ENCODE results near the gene RANBP2. TPM values are rescaled to one million over a fixed set of nuclear protein-coding genes. Genes with fewer than 3 reads are reported as not detected.

Gene RANBP2
- polyA plus RNA-seq, 1 donor from 2014 or later: 38.8 TPM

DNA sequence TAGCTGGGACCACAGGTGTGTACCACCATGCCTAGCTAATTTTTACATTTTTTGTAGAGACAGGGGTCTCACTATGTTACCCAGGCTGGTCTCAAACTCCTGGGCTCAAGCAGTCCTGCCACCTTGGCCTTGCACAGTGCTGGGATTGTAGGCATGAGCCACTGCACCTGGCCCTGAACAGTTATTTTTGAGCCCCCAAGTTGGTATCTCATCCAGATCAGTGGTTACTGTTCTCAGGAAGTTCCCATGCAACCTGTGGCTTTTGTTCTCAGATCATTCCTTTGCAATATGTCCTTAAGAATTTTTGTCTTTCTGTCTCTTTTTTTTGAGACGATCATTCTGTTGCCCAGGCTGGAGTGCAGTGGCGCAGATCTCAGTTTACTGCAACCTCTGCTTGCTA, 59.6 kb downstream of the RANBP2 start:
- H3K79me2 ChIP-seq (replicated peaks; ENCODE audit: insufficient read depth, low read length): no peaks in the 10 kb centered on the region
- H3K27ac ChIP-seq (ENCODE audit: low read length): no peak overlapping the region
- no peak overlapping the region for H3K4me3 ChIP-seq (ENCODE audit: low read length)
- no peak overlapping the region for H2AFZ ChIP-seq (ENCODE audit: low read depth, low read length)
- no peaks in the 10 kb centered on the region for H4K20me1 ChIP-seq (ENCODE audit: insufficient read depth)
- no peak overlapping the region for H3K9ac ChIP-seq (ENCODE audit: low read length)
- TF ChIP-seq RAD21 (conservative IDR thresholded peaks at IDR 0.05): no peak
- TF ChIP-seq MXI1 (conservative IDR thresholded peaks at IDR 0.05; ENCODE audit: poor library complexity, severe bottlenecking): no peak
- no peak for TF ChIP-seq EP300 (conservative IDR thresholded peaks at IDR 0.05; ENCODE audit: poor library complexity, severe bottlenecking)
- no peak for TF ChIP-seq POLR2AphosphoS5 (IDR thresholded peaks at IDR 0.05)
- no peak for TF ChIP-seq EZH2 (IDR thresholded peaks at IDR 0.05; ENCODE audit: borderline replicate concordance, insufficient read depth, low read length, poor library complexity, severe bottlenecking)
- TF ChIP-seq TAF1 (IDR thresholded peaks at IDR 0.05; ENCODE audit: low read depth): no peak
- TF ChIP-seq, protein P1, sequence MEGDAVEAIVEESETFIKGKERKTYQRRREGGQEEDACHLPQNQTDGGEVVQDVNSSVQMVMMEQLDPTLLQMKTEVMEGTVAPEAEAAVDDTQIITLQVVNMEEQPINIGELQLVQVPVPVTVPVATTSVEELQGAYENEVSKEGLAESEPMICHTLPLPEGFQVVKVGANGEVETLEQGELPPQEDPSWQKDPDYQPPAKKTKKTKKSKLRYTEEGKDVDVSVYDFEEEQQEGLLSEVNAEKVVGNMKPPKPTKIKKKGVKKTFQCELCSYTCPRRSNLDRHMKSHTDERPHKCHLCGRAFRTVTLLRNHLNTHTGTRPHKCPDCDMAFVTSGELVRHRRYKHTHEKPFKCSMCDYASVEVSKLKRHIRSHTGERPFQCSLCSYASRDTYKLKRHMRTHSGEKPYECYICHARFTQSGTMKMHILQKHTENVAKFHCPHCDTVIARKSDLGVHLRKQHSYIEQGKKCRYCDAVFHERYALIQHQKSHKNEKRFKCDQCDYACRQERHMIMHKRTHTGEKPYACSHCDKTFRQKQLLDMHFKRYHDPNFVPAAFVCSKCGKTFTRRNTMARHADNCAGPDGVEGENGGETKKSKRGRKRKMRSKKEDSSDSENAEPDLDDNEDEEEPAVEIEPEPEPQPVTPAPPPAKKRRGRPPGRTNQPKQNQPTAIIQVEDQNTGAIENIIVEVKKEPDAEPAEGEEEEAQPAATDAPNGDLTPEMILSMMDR (IDR thresholded peaks at IDR 0.05; ENCODE audit: poor library complexity, severe bottlenecking): no peak
- no peak for TF ChIP-seq SMC3 (conservative IDR thresholded peaks at IDR 0.05; ENCODE audit: poor library complexity)
- TF ChIP-seq, protein P2, sequence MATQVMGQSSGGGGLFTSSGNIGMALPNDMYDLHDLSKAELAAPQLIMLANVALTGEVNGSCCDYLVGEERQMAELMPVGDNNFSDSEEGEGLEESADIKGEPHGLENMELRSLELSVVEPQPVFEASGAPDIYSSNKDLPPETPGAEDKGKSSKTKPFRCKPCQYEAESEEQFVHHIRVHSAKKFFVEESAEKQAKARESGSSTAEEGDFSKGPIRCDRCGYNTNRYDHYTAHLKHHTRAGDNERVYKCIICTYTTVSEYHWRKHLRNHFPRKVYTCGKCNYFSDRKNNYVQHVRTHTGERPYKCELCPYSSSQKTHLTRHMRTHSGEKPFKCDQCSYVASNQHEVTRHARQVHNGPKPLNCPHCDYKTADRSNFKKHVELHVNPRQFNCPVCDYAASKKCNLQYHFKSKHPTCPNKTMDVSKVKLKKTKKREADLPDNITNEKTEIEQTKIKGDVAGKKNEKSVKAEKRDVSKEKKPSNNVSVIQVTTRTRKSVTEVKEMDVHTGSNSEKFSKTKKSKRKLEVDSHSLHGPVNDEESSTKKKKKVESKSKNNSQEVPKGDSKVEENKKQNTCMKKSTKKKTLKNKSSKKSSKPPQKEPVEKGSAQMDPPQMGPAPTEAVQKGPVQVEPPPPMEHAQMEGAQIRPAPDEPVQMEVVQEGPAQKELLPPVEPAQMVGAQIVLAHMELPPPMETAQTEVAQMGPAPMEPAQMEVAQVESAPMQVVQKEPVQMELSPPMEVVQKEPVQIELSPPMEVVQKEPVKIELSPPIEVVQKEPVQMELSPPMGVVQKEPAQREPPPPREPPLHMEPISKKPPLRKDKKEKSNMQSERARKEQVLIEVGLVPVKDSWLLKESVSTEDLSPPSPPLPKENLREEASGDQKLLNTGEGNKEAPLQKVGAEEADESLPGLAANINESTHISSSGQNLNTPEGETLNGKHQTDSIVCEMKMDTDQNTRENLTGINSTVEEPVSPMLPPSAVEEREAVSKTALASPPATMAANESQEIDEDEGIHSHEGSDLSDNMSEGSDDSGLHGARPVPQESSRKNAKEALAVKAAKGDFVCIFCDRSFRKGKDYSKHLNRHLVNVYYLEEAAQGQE (IDR thresholded peaks at IDR 0.05; ENCODE audit: borderline replicate concordance): no peak
- no peaks in the 10 kb centered on the region for H3K27me3 ChIP-seq (ENCODE audit: insufficient read depth, low read depth, low read length)
- H3K36me3 ChIP-seq (ENCODE audit: insufficient read depth, low read length): no peaks in the 10 kb centered on the region
- no peaks in the 10 kb centered on the region for H3F3A ChIP-seq (ENCODE audit: insufficient read depth, low read length, poor library complexity, severe bottlenecking)
- no peaks in the 10 kb centered on the region for H3K9me3 ChIP-seq (ENCODE audit: low read length)
- H3K9me2 ChIP-seq (ENCODE audit: insufficient read depth, low read length): no peaks in the 10 kb centered on the region
- H3K4me2 ChIP-seq (ENCODE audit: low read length): no peak overlapping the region

DNA sequence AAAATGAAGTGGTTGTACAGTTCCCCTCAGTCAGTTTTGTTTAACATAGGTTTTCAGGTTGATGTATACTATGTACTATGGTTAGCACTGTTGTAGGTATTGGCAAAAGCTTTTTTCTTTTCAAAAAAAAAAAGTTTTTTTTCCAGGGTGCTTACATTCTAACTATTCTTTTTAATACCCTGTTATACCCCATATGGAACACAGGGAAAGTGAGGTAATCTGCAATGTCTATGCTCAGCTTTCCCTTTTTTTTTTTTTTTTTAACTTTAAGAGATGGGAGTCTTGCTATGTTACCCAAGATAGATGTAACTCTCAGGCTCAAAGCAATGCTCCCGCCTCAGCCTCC, 66.7 kb downstream of the RANBP2 start:
- Histone ChIP-seq H3F3A (ENCODE audit: insufficient read depth, low read length, poor library complexity, severe bottlenecking) (no peaks in the 10 kb centered on the region), H3K9ac (ENCODE audit: low read length) (peak overlapping the region; percentile 73), H2AFZ (ENCODE audit: low read depth, low read length) (no peak overlapping the region), H3K9me2 (ENCODE audit: insufficient read depth, low read length) (no peaks in the 10 kb centered on the region), H4K20me1 (ENCODE audit: insufficient read depth) (no peaks in the 10 kb centered on the region), H3K27me3 (ENCODE audit: insufficient read depth, low read depth, low read length) (no peaks in the 10 kb centered on the region), H3K36me3 (ENCODE audit: insufficient read depth, low read length) (no peaks in the 10 kb centered on the region), H3K4me3 (ENCODE audit: low read length) (peak overlapping the region; percentile 80), H3K27ac (ENCODE audit: low read length) (peak overlapping the region; percentile 53), H3K79me2 (replicated peaks; ENCODE audit: insufficient read depth, low read length) (peaks cover 11% of the 10 kb centered on the region), H3K4me2 (ENCODE audit: low read length) (peak overlapping the region; percentile 94), H3K9me3 (ENCODE audit: low read length) (no peaks in the 10 kb centered on the region)
- TF ChIP-seq, protein P1 (IDR thresholded peaks at IDR 0.05; ENCODE audit: poor library complexity, severe bottlenecking): no peak
- no peak for TF ChIP-seq MXI1 (conservative IDR thresholded peaks at IDR 0.05; ENCODE audit: poor library complexity, severe bottlenecking)
- no peak for TF ChIP-seq EZH2 (IDR thresholded peaks at IDR 0.05; ENCODE audit: borderline replicate concordance, insufficient read depth, low read length, poor library complexity, severe bottlenecking)
- TF ChIP-seq POLR2AphosphoS5 (IDR thresholded peaks at IDR 0.05): no peak
- no peak for TF ChIP-seq SMC3 (conservative IDR thresholded peaks at IDR 0.05; ENCODE audit: poor library complexity)
- TF ChIP-seq, protein P2 (IDR thresholded peaks at IDR 0.05; ENCODE audit: borderline replicate concordance): no peak
